Measurements from ENCODE around the gene CEP55.

DNA sequence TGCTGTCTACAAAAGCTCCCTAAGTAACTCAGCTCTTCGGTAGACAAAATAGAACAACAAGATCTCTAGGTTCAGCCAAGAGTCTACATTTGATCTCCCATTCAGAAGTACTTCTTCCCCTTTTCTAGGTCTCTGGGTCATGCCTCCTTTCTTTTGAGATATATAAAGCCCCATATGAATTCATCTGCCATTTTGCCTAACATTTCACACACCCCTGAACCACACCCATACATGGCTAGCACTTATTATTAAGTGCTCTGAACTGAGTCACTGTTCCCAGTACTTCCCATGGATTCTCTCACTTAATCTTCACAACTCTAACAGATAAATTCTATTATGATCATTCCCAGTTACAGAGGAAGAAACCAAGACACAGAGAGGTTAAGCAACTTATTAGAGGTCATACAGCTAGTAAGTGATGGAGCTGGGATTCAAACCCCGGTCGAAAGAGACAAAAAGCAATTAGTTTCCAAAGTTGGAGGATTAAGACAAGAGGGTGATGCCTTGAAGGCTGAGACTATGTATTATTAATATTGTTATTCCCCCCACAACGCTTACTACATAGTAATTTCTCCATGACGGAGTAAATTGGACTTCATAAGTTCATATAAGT lies 31.5 kb upstream of the CEP55 start:
- TF ChIP-seq, protein P1, sequence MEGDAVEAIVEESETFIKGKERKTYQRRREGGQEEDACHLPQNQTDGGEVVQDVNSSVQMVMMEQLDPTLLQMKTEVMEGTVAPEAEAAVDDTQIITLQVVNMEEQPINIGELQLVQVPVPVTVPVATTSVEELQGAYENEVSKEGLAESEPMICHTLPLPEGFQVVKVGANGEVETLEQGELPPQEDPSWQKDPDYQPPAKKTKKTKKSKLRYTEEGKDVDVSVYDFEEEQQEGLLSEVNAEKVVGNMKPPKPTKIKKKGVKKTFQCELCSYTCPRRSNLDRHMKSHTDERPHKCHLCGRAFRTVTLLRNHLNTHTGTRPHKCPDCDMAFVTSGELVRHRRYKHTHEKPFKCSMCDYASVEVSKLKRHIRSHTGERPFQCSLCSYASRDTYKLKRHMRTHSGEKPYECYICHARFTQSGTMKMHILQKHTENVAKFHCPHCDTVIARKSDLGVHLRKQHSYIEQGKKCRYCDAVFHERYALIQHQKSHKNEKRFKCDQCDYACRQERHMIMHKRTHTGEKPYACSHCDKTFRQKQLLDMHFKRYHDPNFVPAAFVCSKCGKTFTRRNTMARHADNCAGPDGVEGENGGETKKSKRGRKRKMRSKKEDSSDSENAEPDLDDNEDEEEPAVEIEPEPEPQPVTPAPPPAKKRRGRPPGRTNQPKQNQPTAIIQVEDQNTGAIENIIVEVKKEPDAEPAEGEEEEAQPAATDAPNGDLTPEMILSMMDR (IDR thresholded peaks at IDR 0.05; ENCODE audit: low read length) = no peak
- no peak for TF ChIP-seq EZH2 (optimal IDR thresholded peaks at IDR 0.05; ENCODE audit: low read depth, low read length)

All from MM.1S (cell line).